Panc1 (cell line): ENCODE results near the gene CHAC1. TPM values are rescaled to one million over a fixed set of nuclear protein-coding genes. Genes with fewer than 3 reads are reported as not detected.

Source experiments
- ATAC-seq: fragments of 200-7000 bp; cut with Tn5 transposase; 2 replicates; pipeline ENCODE4 v1.9.1; 2020; ENCODE audit warnings: mild to moderate bottlenecking, moderate library complexity
- BruUV-seq: library from RNA; stranded (reverse); fragments of 400-500 nt; replicated peaks from 2 replicates; lab custom pipeline; 2021; lab: Mats Ljungman, UMichigan
- CTCF ChIA-PET: fragments of 300-600 bp; sonication (Branson Sonifier 250); formaldehyde crosslinking; loops from one replicate; lab custom pipeline; 2022; ENCODE audit warnings: antibody characterized with exemption; lab: Charles Lee
- POLR2A ChIA-PET: fragments of 300-600 bp; sonication (Branson Sonifier 250); formaldehyde crosslinking; loops from one replicate; lab custom pipeline; 2022; ENCODE audit warnings: antibody characterized with exemption; lab: Charles Lee
- DNase-seq: peaks from one replicate; pipeline ENCODE4 v3.0.0-alpha.2; 2010; ENCODE audit warnings: low read depth, low spot score
- H3K27ac ChIP-seq: 2 replicates; pipeline ENCODE4 v1.5.1; 2011; ENCODE audit warnings: mild to moderate bottlenecking, low read length, inconsistent platforms
- H3K27me3 ChIP-seq: fragments of 200-500 bp; sonication (Bioruptor generic); 2 replicates; pipeline ENCODE4 v1.6.0; 2014; ENCODE audit warnings: low read length, inconsistent platforms; ENCODE audit not compliant: control insufficient read depth, insufficient read depth
- H3K36me3 ChIP-seq: fragments of 200-500 bp; sonication (Bioruptor generic); 2 replicates; pipeline ENCODE4 v1.5.1; 2014; ENCODE audit warnings: inconsistent platforms, mild to moderate bottlenecking, low read length, moderate library complexity; ENCODE audit not compliant: control insufficient read depth, insufficient read depth
- H3K4me1 ChIP-seq: 2 replicates; pipeline ENCODE4 v1.5.1; 2011; ENCODE audit warnings: inconsistent platforms, mild to moderate bottlenecking, low read length, moderate library complexity; ENCODE audit not compliant: control insufficient read depth, insufficient read depth
- H3K4me3 ChIP-seq, 2 experiments: 2 replicates each; pipeline ENCODE4 v1.5.1; 2011 to 2012; ENCODE audit warnings: low read depth in 2 of 2, low read length in 2 of 2, mild to moderate bottlenecking in 2 of 2, inconsistent platforms in 1 of 2, moderate library complexity in 1 of 2
- H3K9me3 ChIP-seq: fragments of 200-500 bp; sonication (Bioruptor generic); 2 replicates; pipeline ENCODE4 v1.5.1; 2014; ENCODE audit warnings: low read depth, mild to moderate bottlenecking, inconsistent platforms, low read length, moderate library complexity; ENCODE audit not compliant: control insufficient read depth, insufficient read depth
- POLR2AphosphoS5 ChIP-seq: IDR thresholded peaks from 2 replicates; pipeline ENCODE4 v1.6.1; 2012; ENCODE audit warnings: mild to moderate bottlenecking, low read depth, low read length, moderate library complexity
- REST ChIP-seq, 2 experiments: IDR thresholded peaks; 2 replicates each; pipeline ENCODE4 v1.6.1; 2011 to 2012; ENCODE audit warnings: low read depth in 2 of 2, control low read depth in 1 of 2, low read length in 1 of 2, mild to moderate bottlenecking in 1 of 2, moderate library complexity in 1 of 2; ENCODE audit not compliant: insufficient read depth in 1 of 2
- SIN3A ChIP-seq: IDR thresholded peaks from 2 replicates; pipeline ENCODE4 v1.6.1; 2012; ENCODE audit warnings: low read depth, mild to moderate bottlenecking, low read length, moderate library complexity, borderline replicate concordance; ENCODE audit not compliant: insufficient read depth
- TCF7L2 ChIP-seq: IDR thresholded peaks from 2 replicates; pipeline ENCODE4 v1.6.1; 2011; ENCODE audit warnings: mild to moderate bottlenecking, low read depth, low read length, inconsistent platforms
- in situ Hi-C: cut with HindIII; loops from 2 replicates; pipeline ENCODE4 v1.10.0; 2016; ENCODE audit warnings: low sequenced_read_pairs, low pct_unique_long_range_greater_than_20kb
- intact Hi-C: fragments of 100-400 bp; cut with micrococcal nuclease; formaldehyde crosslinking; loops from one replicate; pipeline ENCODE4 v1.10.0; 2022; ENCODE audit not compliant: unreplicated experiment
- total RNA-seq: library from RNA; stranded (reverse); gene quantifications from one replicate; pipeline ENCODE4 v1.2.1, GENCODE V29; 2021; ENCODE audit not compliant: unreplicated experiment
- TF ChIP-seq, protein P1 (sequence below): fragments of 450-650 bp; IDR thresholded peaks from 2 replicates; pipeline ENCODE4 v1.5.1; 2017; ENCODE audit warnings: mild to moderate bottlenecking

The CHAC1 gene
- total RNA-seq, 1 experiment from 2014 or later = 15.5 TPM

GRCh38 chr15:40957581-40958051, 4.3 kb downstream of the CHAC1 start:
- Histone ChIP-seq H3K27me3 (no peaks in the 10 kb centered on the region), H3K36me3 (peaks cover 2% of the 10 kb centered on the region; the same call in 1 of the 2 replicates), H3K27ac (no peak overlapping the region), H3K4me3 (no peak overlapping the region), H3K4me1 (peaks cover 7% of the 10 kb centered on the region), H3K9me3 (no peaks in the 10 kb centered on the region)
- DNase-seq (no peak), ATAC-seq (no peak)
- POLR2A ChIA-PET = interaction anchor here (0.7 kb wide), 1 partner anchor 22 kb away, joined by 3 read pairs; no protein-coding TSS in a partner anchor
- CTCF ChIA-PET = interaction anchor here (0.7 kb wide), 1 partner anchor 15 kb away, joined by 3 read pairs; no protein-coding TSS in a partner anchor
- in situ Hi-C loops (no loop called here), intact Hi-C loops (no loop called here)
- TF ChIP-seq, protein P1, sequence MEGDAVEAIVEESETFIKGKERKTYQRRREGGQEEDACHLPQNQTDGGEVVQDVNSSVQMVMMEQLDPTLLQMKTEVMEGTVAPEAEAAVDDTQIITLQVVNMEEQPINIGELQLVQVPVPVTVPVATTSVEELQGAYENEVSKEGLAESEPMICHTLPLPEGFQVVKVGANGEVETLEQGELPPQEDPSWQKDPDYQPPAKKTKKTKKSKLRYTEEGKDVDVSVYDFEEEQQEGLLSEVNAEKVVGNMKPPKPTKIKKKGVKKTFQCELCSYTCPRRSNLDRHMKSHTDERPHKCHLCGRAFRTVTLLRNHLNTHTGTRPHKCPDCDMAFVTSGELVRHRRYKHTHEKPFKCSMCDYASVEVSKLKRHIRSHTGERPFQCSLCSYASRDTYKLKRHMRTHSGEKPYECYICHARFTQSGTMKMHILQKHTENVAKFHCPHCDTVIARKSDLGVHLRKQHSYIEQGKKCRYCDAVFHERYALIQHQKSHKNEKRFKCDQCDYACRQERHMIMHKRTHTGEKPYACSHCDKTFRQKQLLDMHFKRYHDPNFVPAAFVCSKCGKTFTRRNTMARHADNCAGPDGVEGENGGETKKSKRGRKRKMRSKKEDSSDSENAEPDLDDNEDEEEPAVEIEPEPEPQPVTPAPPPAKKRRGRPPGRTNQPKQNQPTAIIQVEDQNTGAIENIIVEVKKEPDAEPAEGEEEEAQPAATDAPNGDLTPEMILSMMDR = no peak
- TF ChIP-seq REST (IDR thresholded peaks at IDR 0.05; ENCODE audit: insufficient read depth in 1 of 2, low read depth in 2 of 2, low read length in 1 of 2) = 0 out of 4 replicates have a peak, but pooled peaks of 1 of the 2 experiments have one; percentile 14
- BruUV-seq = no TSS peak

GRCh38 chr15:40958146-40958545, 4.9 kb downstream of the CHAC1 start:
- Histone ChIP-seq H3K4me3 (no peak overlapping the region), H3K36me3 (peaks cover 2% of the 10 kb centered on the region; the same call in 1 of the 2 replicates), H3K27me3 (no peaks in the 10 kb centered on the region), H3K4me1 (peaks cover 7% of the 10 kb centered on the region), H3K27ac (no peak overlapping the region), H3K9me3 (no peaks in the 10 kb centered on the region)
- in situ Hi-C loops (no loop called here), intact Hi-C loops (no loop called here)
- BruUV-seq = no TSS peak
- no peak for TF ChIP-seq SIN3A
- TF ChIP-seq REST (IDR thresholded peaks at IDR 0.05; ENCODE audit: insufficient read depth in 1 of 2, low read depth in 2 of 2, low read length in 1 of 2) = no peak
- TF ChIP-seq, protein P1 = no peak
- no peak for TF ChIP-seq TCF7L2
- no peak for TF ChIP-seq POLR2AphosphoS5
- ChIA-PET CTCF (no interaction called here), POLR2A (no interaction called here)
- no peak for ATAC-seq
- DNase-seq = no peak
